KMS-11 (cell line): ENCODE data around the gene GRK3.
"Not testable (repeated sequence)": the region's sequence is repeated elsewhere in the genome, so short reads cannot be mapped to it uniquely, and the experiment has no call there.

Experiments used
- H2AFZ ChIP-seq: fragments of 200-600 bp; sonication (generic); 2 replicates; pipeline ENCODE4 v1.6.1; 2016; ENCODE audit warnings: antibody characterized with exemption, mixed run types, low read depth
- H3K27ac ChIP-seq: fragments of 200-600 bp; sonication (generic); 2 replicates; pipeline ENCODE4 v1.6.1; 2016; ENCODE audit warnings: mild to moderate bottlenecking, mixed run types
- H3K27me3 ChIP-seq: fragments of 200-600 bp; sonication (generic); 2 replicates; pipeline ENCODE4 v1.6.1; 2017; ENCODE audit warnings: mild to moderate bottlenecking, low read depth, mixed run types, moderate library complexity; ENCODE audit not compliant: insufficient read depth
- H3K36me3 ChIP-seq: fragments of 200-600 bp; sonication (generic); 2 replicates; pipeline ENCODE4 v1.6.1; 2017; ENCODE audit warnings: mild to moderate bottlenecking, mixed run types; ENCODE audit not compliant: insufficient read depth
- H3K4me1 ChIP-seq: fragments of 200-600 bp; sonication (generic); 2 replicates; pipeline ENCODE4 v1.6.1; 2016; ENCODE audit warnings: mild to moderate bottlenecking, low read depth, mixed run types; ENCODE audit not compliant: poor library complexity, severe bottlenecking
- H3K4me2 ChIP-seq: fragments of 200-600 bp; sonication (generic); 2 replicates; pipeline ENCODE4 v1.7.0; 2016; ENCODE audit warnings: mild to moderate bottlenecking, mixed run types
- H3K4me3 ChIP-seq: fragments of 200-600 bp; sonication (generic); IDR thresholded peaks from 2 replicates; pipeline ENCODE4 v1.6.1; 2017; ENCODE audit warnings: low read depth, low read length, mixed read lengths; ENCODE audit not compliant: insufficient read depth
- H3K79me2 ChIP-seq: fragments of 200-600 bp; sonication (generic); 2 replicates; pipeline ENCODE4 v1.6.1; 2016; ENCODE audit warnings: low read depth, mixed run types; ENCODE audit not compliant: insufficient read depth
- H3K9ac ChIP-seq: fragments of 200-600 bp; sonication (generic); 2 replicates; pipeline ENCODE4 v1.6.1; 2016; ENCODE audit warnings: mild to moderate bottlenecking, mixed run types
- H4K20me1 ChIP-seq: fragments of 200-600 bp; sonication (generic); 2 replicates; pipeline ENCODE4 v1.6.1; 2016; ENCODE audit warnings: mild to moderate bottlenecking, mixed run types; ENCODE audit not compliant: insufficient read depth
- TF ChIP-seq, protein P1 (sequence below): fragments of 200-600 bp; sonication (generic); conservative IDR thresholded peaks from 2 replicates; pipeline ENCODE4 v1.6.1; 2017; ENCODE audit warnings: low read depth, mild to moderate bottlenecking, antibody characterized with exemption, low read length, moderate library complexity, mixed read lengths

The GRK3 gene

DNA sequence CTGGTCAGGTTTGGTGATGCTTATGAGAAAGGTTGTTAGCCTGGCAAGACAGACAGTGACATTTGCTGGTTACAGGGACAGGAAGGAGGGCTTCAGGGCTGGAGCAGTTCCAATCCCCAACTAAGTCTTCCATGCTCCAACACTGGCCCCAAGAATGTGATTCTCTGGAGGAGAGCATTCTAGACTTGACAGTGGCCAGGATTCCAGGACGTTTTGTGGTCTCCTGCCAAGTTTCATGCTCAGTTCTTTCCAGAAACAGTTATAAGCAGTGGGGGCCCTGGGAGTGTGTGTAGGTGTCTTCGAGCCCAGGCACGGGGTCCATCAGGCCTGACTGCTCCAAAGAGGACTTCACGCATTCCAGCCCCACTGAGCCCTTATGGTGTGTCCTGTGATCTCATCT is 8.9 kb upstream of the GRK3 start:
- no peaks in the 10 kb centered on the region for H3K79me2 ChIP-seq
- H3K27ac ChIP-seq = no peak overlapping the region

DNA sequence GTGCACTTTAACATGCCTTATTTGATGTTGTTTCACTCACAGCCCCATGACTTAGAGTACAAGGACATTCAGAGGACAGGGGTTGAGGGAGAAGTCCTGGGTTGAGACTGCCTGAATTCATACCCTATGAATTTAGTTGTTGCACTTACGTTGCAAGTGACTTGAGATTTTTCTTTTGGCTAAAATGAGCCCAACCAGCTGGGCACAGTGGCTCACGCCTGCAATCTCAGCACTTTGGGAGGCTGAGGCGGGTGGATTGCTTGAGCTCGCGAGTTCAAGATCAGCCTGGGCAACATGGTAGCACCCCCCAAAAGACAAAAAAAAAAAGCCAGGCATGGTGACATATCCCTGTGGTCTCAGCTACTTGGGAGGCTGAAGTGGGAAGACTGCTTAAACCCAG is 7.3 kb upstream of the GRK3 start:
- Histone ChIP-seq H3K27me3 (no peaks in the 10 kb centered on the region), H3K27ac (no peak overlapping the region), H3K4me3 (no peak overlapping the region), H4K20me1 (no peaks in the 10 kb centered on the region), H3K9ac (no peak overlapping the region), H3K36me3 (no peaks in the 10 kb centered on the region), H3K4me1 (no peaks in the 10 kb centered on the region), H2AFZ (no peak overlapping the region), H3K79me2 (no peaks in the 10 kb centered on the region), H3K4me2 (no peak overlapping the region)
- TF ChIP-seq, protein P1, sequence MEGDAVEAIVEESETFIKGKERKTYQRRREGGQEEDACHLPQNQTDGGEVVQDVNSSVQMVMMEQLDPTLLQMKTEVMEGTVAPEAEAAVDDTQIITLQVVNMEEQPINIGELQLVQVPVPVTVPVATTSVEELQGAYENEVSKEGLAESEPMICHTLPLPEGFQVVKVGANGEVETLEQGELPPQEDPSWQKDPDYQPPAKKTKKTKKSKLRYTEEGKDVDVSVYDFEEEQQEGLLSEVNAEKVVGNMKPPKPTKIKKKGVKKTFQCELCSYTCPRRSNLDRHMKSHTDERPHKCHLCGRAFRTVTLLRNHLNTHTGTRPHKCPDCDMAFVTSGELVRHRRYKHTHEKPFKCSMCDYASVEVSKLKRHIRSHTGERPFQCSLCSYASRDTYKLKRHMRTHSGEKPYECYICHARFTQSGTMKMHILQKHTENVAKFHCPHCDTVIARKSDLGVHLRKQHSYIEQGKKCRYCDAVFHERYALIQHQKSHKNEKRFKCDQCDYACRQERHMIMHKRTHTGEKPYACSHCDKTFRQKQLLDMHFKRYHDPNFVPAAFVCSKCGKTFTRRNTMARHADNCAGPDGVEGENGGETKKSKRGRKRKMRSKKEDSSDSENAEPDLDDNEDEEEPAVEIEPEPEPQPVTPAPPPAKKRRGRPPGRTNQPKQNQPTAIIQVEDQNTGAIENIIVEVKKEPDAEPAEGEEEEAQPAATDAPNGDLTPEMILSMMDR = no peak

More for the DNA sequence above, 8.9 kb upstream of the GRK3 start:
- no peaks in the 10 kb centered on the region for H3K4me1 ChIP-seq
- H3K4me2 ChIP-seq = no peak overlapping the region
- H3K4me3 ChIP-seq = no peak overlapping the region
- H3K36me3 ChIP-seq = no peaks in the 10 kb centered on the region
- no peaks in the 10 kb centered on the region for H4K20me1 ChIP-seq
- H2AFZ ChIP-seq = no peak overlapping the region
- TF ChIP-seq, protein P1 = no peak
- no peaks in the 10 kb centered on the region for H3K27me3 ChIP-seq
- no peak overlapping the region for H3K9ac ChIP-seq

DNA sequence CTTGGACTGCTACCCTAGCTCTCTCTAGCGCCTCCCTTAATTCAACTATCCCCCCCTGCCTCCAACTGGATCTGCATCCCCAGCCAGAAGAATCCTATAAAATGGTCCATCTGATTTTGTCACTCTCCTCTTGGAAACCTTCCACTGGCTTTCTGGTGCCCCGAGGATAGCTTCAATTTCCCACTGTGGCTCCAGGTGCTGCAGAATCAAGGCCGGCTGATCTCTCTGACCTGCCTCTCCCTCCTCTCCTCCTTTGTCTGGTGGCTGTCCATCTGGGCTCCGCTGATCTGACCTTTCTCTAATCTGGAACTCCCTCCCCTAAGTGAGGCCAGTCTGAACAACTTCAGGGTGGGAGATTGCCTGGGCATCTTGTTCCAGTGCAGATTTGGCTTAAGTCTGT is 6.1 kb upstream of the GRK3 start:
- Histone ChIP-seq H3K27ac (no peak overlapping the region), H3K79me2 (no peaks in the 10 kb centered on the region), H3K4me2 (no peak overlapping the region), H3K27me3 (no peaks in the 10 kb centered on the region), H2AFZ (no peak overlapping the region), H3K9ac (no peak overlapping the region), H3K4me1 (no peaks in the 10 kb centered on the region), H3K36me3 (no peaks in the 10 kb centered on the region), H3K4me3 (no peak overlapping the region), H4K20me1 (no peaks in the 10 kb centered on the region)
- TF ChIP-seq, protein P1 = no peak

DNA sequence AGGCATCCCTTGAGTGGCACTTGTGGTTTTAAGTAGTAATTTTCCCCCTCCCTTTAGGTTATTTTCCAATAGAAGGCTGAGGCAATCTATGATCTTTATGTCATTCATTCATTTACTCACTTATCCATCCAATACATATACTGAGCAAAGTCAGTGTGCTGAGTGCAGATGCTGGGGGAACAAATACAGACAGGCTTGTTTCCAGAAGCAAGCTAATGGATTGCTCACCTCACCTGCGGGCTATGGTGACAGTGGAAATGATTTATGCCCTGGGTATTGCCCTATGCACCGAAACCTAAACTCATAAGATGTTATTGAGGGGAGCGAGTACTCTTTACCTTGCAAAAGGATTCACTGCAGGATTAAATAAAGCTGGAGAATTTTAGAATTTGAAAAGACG is 4.6 kb upstream of the GRK3 start:
- not testable (repeated sequence) for H3K9ac ChIP-seq, H3K4me1 ChIP-seq, H3K36me3 ChIP-seq, H3K27me3 ChIP-seq, H4K20me1 ChIP-seq, H3K4me2 ChIP-seq, H3K4me3 ChIP-seq, H3K27ac ChIP-seq, H3K79me2 ChIP-seq, H2AFZ ChIP-seq

DNA sequence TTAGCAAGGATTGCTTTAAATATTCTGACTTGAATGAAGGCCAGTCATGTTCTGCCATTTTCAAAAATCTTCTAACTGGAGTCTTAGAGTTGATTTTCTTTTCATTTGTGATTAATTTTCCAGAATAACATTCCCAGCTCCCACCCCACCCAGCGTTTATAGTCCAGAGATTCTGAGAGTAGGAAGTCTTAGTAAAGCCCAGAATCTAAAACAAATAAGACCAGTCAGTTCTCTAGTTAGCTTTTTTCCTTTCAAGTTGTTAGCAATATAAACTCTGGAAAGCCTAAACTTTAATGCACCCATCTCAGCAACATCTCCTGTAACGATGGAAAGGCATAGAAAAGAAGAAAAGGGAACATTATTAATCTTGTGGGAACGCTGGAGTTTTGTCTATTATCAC is 3.3 kb upstream of the GRK3 start:
- H3K4me3 ChIP-seq, H3K27ac ChIP-seq, H4K20me1 ChIP-seq, H3K9ac ChIP-seq, H3K4me1 ChIP-seq, H3K27me3 ChIP-seq, H3K36me3 ChIP-seq, H3K79me2 ChIP-seq, H3K4me2 ChIP-seq, H2AFZ ChIP-seq: not testable (repeated sequence)

DNA sequence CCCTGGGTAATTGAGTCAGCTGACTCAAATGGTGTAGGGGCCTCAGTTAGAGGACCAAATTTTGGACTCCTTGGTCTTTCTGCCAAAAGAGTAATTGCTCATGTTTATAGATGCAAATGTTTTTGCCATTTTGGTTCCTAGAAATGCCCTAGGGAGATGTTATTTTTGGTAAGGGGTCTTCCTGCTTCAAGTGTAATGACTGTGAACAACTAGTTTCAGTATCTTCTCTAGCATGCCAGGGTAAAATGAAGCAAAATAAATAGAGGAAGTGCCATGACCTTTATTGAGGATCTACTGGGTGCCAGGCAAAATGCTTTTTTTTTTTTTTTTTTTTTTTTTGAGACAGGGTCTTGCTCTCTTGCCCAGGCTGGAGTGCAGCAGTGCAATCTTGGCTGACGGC is 2.5 kb upstream of the GRK3 start:
- peaks cover 13% of the 10 kb centered on the region for H3K4me1 ChIP-seq

DNA sequence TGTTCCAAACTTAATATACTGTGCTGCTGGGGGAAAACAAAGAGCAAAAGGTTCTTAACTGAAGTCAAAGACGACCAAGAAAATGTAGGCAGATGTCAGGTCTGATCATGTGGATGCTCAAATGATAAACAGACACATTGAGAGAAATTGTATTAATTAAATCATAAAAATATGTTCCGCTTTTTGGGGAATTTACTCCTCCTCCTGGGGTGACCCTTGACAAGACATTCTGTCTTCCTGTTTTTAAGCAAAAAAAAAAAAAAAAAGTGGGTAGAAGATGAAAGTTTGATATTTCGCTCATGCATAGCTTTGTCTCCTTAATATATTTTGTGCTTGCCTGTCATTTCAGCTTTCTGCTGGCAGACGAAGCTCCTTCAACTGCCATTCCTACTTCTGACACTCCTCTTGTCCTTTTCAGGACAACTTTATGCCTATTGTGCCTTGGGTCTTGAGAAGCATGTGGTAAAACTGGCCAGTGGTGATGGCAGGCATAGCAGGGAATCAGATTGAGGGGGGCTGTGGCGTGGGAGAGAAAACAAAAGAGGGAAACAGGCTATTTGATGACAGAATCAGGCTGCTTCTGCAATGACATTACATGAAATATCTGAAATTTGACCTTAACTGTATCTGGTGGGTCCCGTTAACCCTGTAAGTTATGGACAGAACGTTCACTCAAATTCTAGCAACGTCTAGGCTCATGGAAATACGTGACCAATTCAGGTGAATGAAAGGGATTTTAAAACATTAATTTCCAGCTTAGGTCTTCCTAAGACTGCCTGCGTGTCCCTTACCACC is 1.3 kb upstream of the GRK3 start:
- H3K36me3 ChIP-seq, H3K9ac ChIP-seq, H2AFZ ChIP-seq, H3K4me3 ChIP-seq, H3K27ac ChIP-seq, H3K4me2 ChIP-seq, H3K79me2 ChIP-seq, H4K20me1 ChIP-seq, H3K27me3 ChIP-seq: not testable (repeated sequence)
- H3K4me1 ChIP-seq = peaks cover 13% of the 10 kb centered on the region

More for the DNA sequence above, 2.5 kb upstream of the GRK3 start:
- H3K9ac ChIP-seq, H4K20me1 ChIP-seq, H3K27me3 ChIP-seq, H3K79me2 ChIP-seq, H3K4me3 ChIP-seq, H3K36me3 ChIP-seq, H3K4me2 ChIP-seq, H3K27ac ChIP-seq, H2AFZ ChIP-seq: not testable (repeated sequence)
